Left ventricle myocardium superior (tissue), 1 donor: Measurements from ENCODE around the gene KLLN. TPM values are rescaled to one million over a fixed set of nuclear protein-coding genes. Genes with fewer than 3 reads are reported as not detected.
A peak's percentile ranks its signal among the peaks of the same experiment; 100 is the strongest.
"Not testable (repeated sequence)": the region's sequence is repeated elsewhere in the genome, so short reads cannot be mapped to it uniquely, and the experiment has no call there.

Experiments
- ATAC-seq: fragments of 200-7000 bp; cut with Tn5 transposase; one replicate; pipeline ENCODE4 v1.9.1; 2020; ENCODE audit warnings: mild to moderate bottlenecking, moderate library complexity
- DNase-seq: peaks from one replicate; pipeline ENCODE4 v3.0.0-alpha.2; 2020
- intact Hi-C: fragments of 100-400 bp; cut with micrococcal nuclease; formaldehyde crosslinking; loops from one replicate; pipeline ENCODE4 v1.11.0; 2022
- total RNA-seq: library from RNA; stranded (reverse); fragmentation: NEBNext Ultra II Directional; extraction: Animal tissue kit (Norgen Biotek cat#: 25700); gene quantifications from one replicate; pipeline ENCODE4 v1.2.1, GENCODE V29; 2021
- donor health status: DM: no; HTN: yes; CAD: no; lungs with severe emphysema.

KLLN gene
- total RNA-seq, 1 donor from 2014 or later: 0.47 TPM

DNA sequence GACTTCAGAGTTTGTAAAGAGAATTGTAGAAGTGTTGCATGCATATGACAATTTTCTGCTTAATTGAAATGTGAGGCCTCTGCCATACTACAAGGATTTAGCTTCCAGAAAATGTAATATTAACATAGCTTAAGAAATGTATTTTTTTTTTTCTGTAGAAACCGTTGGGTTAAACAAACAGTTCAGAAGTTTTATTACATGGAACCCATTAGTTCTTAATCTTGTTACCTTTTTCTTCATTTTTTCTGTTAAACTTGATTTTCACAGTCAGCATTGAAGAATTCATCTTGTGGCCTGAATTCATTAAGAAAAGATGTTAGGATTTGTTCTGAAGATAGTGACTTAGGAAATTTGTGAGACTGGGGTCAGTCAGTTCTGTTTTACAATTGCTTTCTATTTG lies 4.9 kb upstream of the KLLN start:
- intact Hi-C loops: no loop called here
- ATAC-seq (no peak), DNase-seq (no peak)

DNA sequence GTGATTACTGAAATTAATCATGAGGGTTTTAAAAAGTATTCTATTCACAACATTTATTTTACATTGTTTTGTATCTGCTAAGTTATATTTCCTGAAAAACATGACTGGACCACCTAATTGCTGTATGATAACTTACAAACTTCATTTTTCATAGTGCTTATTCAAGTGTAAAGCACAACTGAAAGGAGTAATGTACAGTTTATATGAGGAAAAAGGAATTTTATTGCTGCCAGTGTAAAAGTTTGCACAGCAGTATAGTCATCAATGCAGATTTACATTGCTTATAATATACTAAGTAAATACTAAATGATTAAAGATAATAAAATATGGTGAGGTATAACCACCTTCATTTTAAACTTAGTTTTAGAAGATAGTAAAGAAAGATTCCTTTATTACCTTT lies 4.1 kb upstream of the KLLN start:
- intact Hi-C loops: no loop called here

DNA sequence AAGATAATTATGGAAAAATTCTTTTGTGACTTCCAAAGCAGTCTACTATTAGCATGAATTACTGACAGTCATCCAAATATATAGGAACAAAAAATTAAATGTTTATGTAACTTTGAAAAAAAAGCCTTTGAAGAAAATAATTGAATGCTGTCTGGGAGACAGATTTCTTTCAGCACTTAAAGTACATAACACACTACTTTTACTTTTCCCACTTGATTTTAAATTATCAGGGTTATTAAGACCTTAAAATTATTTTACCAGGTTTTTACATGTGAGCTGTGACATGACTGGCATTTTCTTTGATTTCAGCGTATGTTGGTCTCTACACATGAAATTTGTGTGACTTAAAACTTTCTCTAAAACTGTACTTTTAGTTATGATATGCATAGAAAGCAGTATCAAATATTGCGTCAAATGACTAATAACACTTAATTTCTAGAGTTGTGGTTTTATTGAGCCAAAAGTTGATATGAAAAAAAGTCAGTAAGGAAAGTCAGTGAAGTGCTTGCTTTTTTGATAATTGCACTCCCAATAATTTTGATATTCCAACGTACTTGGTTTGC lies 3.2 kb upstream of the KLLN start:
- ATAC-seq (no peak), DNase-seq (no peak)
- intact Hi-C loops: no loop called here

More for the DNA sequence above, 4.1 kb upstream of the KLLN start:
- DNase-seq: no peak
- no peak for ATAC-seq

DNA sequence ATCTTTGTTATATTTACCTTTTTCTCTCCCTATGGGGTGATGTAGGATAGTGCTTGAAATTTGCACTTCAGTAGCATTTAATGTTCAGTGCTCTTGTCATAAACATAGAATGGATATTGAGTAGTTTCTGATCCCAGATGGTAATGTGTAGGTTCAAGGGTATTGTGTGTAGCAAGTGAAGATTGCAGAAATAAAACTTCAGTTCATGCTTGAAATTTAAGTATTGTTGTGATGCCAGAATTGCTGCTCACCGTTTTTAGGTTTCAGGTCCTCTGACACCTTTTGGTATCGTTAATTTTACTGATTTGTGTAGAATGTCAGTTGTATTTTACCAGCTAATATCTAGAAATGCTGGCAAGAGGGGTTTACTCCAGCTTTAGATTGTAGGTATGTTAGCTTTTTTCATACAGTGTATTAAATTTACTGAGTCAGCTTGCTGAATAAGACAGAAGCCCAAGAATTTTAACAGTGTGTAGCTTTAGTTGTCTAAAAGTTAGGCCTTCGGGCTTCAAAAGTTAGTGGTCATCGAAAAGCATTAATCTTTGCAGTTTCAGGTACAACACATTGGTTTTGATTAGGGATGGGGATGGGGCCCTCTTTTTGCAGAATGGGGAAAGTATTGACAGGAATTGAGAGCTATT lies 2.0 kb upstream of the KLLN start:
- ATAC-seq (no peak), DNase-seq (no peak)
- intact Hi-C loops: no loop called here

DNA sequence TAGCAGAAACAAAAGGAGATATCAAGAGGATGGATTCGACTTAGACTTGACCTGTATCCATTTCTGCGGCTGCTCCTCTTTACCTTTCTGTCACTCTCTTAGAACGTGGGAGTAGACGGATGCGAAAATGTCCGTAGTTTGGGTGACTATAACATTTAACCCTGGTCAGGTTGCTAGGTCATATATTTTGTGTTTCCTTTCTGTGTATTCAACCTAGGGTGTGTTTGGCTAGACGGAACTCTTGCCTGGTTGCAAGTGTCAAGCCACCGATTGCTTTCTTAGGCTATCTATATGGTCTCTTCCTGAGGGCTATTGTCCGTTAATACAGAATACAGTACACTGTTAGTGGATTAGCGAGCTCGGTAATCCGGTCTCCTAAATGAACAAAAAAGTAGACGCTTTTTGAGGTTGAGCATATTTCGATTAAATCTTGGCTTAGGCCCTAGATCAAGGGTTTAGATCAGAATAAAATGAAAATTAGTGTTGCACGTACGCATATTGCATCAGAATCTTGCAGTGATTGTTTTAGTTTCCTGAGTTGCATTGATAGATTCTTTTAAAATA lies 1.2 kb upstream of the KLLN start:
- DNase-seq: no peak
- no peak for ATAC-seq
- intact Hi-C loops: loop anchor here (5.0 kb wide), 1 partner anchor 523 kb away; no protein-coding TSS in a partner anchor

DNA sequence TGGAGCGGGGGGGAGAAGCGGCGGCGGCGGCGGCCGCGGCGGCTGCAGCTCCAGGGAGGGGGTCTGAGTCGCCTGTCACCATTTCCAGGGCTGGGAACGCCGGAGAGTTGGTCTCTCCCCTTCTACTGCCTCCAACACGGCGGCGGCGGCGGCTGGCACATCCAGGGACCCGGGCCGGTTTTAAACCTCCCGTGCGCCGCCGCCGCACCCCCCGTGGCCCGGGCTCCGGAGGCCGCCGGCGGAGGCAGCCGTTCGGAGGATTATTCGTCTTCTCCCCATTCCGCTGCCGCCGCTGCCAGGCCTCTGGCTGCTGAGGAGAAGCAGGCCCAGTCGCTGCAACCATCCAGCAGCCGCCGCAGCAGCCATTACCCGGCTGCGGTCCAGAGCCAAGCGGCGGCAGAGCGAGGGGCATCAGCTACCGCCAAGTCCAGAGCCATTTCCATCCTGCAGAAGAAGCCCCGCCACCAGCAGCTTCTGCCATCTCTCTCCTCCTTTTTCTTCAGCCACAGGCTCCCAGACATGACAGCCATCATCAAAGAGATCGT lies 690 bp upstream of the KLLN start:
- not testable (repeated sequence) for ATAC-seq
- intact Hi-C loops: loop anchor here (5.0 kb wide), 1 partner anchor 523 kb away; no protein-coding TSS in a partner anchor
- DNase-seq: peak; percentile 67

DNA sequence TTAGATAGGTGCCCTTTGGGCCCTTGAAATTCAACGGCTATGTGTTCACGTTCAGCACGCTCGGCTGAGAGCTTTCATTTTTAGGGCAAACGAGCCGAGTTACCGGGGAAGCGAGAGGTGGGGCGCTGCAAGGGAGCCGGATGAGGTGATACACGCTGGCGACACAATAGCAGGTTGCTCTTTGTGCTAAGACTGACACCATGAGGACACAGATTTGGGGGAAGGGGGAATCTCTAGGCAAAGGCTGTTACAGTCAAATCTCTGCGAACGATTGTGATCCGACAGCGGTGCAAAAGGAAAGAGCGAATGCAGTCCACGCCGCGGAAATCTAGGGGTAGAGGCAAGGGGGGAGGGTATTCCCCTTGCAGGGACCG lies 667 bp downstream of the KLLN start:
- ATAC-seq: peak; percentile 2
- no peak for DNase-seq
- intact Hi-C loops: loop anchor here (5.0 kb wide), 1 partner anchor 525 kb away; no protein-coding TSS in a partner anchor

DNA sequence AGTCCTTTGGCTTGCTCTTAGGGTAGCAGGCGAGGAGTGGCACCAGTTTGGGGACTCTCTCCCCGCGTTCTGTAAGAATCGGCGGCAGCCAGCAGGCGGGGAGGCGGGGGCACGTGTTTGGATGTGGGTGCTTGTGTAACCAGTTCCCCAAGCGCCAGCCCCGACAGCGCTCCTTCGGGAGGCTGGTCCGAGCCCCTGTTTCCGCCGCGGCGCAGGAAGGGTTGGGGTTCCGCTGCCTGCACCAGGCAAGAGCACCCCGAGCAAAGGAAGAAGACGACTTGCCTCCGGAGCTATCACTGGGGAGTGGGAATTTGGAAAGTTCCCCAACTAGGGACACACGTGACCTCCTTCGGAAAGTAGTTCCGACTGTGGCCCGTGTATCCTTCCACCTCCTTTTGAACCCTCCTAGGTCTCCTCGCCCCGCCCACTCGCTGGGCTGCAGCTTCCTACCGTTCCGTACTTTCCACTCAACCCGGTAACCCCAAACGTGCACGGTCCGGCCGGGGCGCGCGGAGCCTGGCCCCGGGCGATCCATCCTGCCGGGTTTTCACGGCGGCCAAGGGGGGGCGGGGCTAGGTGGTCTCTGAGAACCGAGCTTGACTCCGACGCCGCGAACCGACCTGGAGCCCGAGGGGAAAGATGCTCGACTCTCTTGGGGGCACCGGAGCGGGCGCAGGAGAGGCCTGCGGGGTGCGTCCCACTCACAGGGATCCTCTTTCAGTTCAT lies 1.2 kb downstream of the KLLN start:
- DNase-seq (peak; percentile 97), ATAC-seq (peak; percentile 87)
- intact Hi-C loops: loop anchor here (5.0 kb wide), 1 partner anchor 525 kb away; no protein-coding TSS in a partner anchor

DNA sequence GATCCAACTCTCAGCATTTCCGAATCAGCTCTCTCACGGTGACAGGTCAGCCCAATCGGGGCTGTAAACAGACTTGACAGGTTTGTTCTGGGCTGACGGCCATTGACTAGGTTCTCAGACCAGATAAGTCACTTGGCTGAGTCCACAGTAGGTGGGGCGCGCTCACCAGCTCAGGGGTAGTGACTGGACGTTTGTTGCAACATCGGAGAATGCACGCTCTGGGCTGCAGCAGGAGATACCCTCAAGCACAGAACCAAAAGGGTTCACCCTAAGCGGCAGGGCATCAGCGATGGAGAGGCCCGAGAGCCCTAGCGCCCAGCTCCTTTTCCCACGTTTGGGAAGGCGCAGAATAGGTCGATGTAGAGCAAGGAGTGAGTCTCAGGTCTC lies 1.8 kb downstream of the KLLN start:
- DNase-seq (peak; percentile 89), ATAC-seq (peak; percentile 69)
- intact Hi-C loops: loop anchor here (5.0 kb wide), 1 partner anchor 526 kb away; no protein-coding TSS in a partner anchor

DNA sequence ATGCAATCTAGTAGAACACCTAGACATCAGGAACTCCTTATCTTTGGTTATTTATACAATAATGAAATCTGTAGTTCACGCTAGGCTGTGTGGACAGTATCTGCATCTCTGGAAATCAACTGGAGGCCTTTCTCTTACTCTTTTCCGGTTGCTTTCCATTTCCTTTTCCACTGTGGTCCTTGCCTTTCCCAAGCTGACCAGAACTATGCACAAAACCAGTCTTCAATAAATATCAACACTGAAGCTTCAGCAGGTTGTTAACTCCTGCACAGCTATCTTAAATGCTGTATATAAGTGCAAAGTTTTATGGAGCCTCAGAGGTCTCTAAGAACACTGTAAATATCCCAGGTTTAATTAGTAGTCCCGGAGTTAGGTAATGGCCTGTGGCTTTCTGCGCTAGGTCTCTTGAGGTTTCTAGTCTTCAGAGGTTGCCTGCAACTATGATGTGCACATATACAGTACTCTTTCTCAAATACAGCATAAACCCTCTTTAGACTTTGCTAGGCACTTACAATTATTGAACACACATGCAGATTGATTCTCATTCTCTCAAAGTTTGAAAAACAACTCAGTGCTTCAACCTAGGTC lies 2.4 kb downstream of the KLLN start:
- intact Hi-C loops: loop anchor here (5.0 kb wide), 1 partner anchor 526 kb away; no protein-coding TSS in a partner anchor
- no peak for DNase-seq
- ATAC-seq: no peak

DNA sequence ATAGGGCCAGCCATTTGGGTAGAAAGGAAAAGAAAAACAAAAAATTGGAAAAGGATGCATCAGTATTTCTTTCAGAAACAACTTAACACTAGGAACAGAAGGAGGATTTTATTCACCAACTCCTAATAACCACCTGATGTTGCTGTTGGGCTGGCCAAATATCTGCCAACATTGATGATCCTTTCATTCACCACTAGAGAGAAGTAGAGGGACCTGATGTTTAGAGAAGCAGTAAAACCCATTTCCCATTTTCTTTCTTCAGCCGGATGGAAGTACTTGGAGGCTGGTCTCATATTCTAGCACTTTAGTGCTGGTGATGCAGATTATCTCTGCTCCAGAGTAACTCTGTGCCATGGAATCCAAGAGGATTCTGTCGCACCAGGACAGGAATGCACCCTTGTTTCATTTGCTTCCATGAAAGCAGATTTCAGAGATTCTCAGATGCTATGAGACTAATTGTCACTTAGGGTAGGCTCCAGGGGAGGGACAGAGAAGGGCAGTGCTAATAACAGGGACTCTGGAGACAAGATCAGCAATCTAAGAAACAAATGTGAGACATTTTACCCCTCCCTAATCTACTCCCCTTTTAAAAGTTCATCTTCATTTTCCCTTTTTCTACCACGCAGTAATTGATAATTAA lies 3.1 kb downstream of the KLLN start:
- no peak for ATAC-seq
- intact Hi-C loops: loop anchor here (5.0 kb wide), 1 partner anchor 527 kb away; no protein-coding TSS in a partner anchor
- no peak for DNase-seq

DNA sequence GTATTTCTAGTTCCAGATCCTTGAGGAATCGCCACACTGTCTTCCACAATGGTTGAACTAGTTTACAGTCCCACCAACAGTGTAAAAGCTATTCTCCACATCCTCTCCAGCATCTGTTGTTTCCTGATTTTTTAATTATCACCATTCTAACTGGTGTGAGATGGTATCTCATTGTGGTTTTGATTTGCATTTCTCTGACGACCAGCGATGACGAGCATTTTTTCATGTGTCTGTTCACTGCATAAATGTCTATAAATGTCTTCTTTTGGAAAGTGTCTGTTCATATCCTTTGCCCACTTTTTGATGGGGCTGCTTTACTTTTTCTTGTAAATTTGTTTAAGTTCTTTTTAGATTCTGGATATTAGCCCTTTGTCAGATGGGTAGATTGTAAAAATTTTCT lies 7.7 kb downstream of the KLLN start:
- ATAC-seq, intact Hi-C loops, DNase-seq: not testable (repeated sequence)

DNA sequence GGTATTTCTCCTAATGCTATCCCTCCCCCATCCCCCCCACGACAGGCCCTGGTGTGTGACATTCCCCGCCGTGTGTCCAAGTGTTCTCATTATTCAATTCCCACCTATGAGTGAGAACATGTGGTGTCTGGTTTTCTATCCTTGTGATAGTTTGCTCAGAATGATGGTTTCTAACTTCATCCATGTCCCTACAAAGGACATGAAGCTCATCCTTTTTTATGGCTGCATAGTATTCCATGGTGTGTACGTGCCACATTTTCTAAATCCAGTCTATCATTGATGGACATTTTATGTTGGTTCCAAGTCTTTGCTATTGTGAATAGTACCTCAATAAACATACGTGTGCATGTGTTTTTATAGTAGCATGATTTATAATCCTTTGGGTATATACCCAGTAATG lies 8.1 kb downstream of the KLLN start:
- ATAC-seq, DNase-seq, intact Hi-C loops: not testable (repeated sequence)

DNA sequence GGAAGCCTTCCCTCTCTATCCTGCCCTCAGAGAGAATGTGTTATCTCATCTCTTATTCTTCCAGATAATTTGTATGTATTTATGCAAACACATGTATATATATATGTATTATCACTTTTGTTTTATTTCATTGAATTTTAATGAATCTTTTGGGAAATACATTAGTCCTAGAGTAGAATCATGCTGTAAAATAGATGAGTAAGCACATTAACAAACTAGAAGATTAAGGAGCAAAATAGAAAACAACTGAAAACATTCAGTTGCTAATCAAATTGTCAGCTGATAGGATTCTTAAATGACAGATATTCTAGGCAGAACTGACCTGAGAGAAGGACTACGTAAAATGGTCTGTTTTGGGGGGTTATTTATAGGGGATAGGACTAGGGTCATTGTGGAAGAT lies 11.2 kb downstream of the KLLN start:
- DNase-seq (no peak), ATAC-seq (no peak)
- intact Hi-C loops: loop anchor here (5.0 kb wide), 2 partner anchors 260 to 700 kb away; no protein-coding TSS in a partner anchor

DNA sequence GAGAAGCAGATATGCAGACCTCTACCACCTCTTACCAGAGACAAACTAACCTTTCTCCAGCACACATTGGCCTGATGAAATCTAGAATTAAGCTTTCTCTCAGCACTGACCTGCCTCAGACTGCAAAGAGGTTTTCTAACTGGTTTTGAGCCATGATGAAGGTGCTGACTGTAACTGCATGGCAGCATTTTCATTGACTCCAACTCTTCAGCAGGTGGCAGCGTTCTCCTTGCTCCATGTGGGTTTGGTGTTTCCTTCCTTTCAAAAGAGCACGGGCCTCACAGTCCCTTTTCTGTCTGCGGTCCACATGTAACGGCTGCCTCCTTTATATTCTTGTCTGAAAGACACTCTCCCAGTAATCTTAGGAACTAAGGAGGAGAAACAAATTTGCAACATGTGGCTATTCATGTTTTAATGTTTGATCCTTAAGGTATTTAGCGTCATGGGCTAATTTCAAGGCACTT lies 12.6 kb downstream of the KLLN start:
- peak; percentile 97 for ATAC-seq
- intact Hi-C loops: loop anchor here (5.0 kb wide), 2 partner anchors 262 to 702 kb away; no protein-coding TSS in a partner anchor
- peak; percentile 55 for DNase-seq

DNA sequence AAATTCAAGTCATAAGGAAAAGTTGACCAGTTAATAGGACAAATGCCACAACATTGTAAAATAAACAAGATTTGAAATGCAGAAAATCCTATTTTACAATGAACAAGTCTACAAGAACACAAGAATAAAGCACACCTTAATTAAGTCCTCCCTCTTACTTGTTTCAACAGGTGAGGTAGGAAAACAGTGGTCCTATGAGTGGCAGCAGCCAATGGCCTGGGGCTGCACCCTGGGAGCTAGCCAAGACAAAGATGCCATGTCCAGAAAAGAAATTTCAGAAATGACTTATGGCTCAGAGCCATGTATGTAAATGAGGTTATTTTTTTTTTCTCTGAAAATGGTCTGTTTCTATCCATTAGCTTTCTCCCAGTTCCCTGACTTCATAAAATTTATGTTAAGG lies 14.3 kb downstream of the KLLN start:
- ATAC-seq (no peak), DNase-seq (no peak)
- intact Hi-C loops: no loop called here

DNA sequence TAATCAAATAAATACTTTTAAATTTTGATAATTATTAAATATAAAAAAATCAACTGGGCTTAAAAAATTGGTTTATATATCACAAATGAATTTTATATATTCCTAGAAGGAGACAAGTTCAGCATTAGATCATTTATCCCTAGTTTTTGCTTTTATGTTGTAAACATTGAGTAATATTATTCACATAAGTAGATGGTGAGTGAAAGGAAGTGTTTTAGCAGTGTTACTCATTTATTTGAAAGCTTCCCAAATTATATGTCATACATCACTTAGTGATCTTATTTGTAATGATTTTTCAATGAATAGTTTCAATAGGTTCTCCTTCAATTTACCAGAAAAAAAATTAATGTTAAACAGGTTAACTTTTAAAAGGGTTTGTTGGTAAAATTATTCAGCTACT lies 15.8 kb downstream of the KLLN start:
- ATAC-seq: no peak
- intact Hi-C loops: no loop called here
- DNase-seq: no peak

DNA sequence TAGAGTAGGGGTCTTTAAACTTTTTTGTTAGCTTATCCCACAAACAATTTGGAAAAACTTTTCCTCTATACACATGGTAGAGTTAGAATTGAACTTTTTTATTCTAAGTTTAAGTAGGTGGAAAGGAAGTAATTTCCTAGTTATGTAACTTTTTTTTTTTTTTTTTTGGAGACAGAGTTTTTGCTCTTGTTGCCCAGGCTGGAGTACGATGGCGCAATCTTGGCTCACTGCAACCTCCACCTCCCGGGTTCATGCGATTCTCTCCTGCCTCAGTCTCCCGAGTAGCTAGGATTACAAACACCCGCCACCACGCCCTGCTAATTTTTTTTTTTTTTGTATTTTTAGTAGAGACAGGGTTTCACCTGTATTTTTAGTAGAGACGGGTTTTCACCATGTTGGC lies 16.6 kb downstream of the KLLN start:
- intact Hi-C loops, ATAC-seq, DNase-seq: not testable (repeated sequence)
